NCI-H2107 (cell line): ENCODE measurements around the gene LSM3.

Source experiments
- DNase-seq: peaks from one replicate; lab custom pipeline; 2025; lab: John Stamatoyannopoulos, UW

Gene LSM3

GRCh38 chr3:14200841-14201240, 22.2 kb downstream of the LSM3 start:
- no peak for DNase-seq

- DNase-seq: no peak
Measured at GRCh38 chr3:14201940-14202684, 23.5 kb downstream of the LSM3 start.

GRCh38 chr3:14202874-14203520, 24.4 kb downstream of the LSM3 start:
- no peak for DNase-seq

GRCh38 chr3:14203521-14204079, 25.0 kb downstream of the LSM3 start:
- no peak for DNase-seq

GRCh38 chr3:14204515-14205284, 26.1 kb downstream of the LSM3 start:
- DNase-seq: no peak

GRCh38 chr3:14206548-14207177, 28.0 kb downstream of the LSM3 start:
- no peak for DNase-seq

GRCh38 chr3:14208168-14208567, 29.6 kb downstream of the LSM3 start:
- DNase-seq: no peak

- DNase-seq: no peak
Measured at GRCh38 chr3:14208977-14209394, 30.4 kb downstream of the LSM3 start.

- DNase-seq: no peak
Measured at GRCh38 chr3:14209581-14210289, 31.1 kb downstream of the LSM3 start.

- no peak for DNase-seq
Measured at GRCh38 chr3:14210290-14210688, 31.7 kb downstream of the LSM3 start.

- DNase-seq: no peak
Measured at GRCh38 chr3:14210843-14211594, 32.4 kb downstream of the LSM3 start.

- DNase-seq: no peak
Measured at GRCh38 chr3:14211621-14212020, 33.0 kb downstream of the LSM3 start.

- DNase-seq: no peak
Measured at GRCh38 chr3:14212032-14212431, 33.4 kb downstream of the LSM3 start.

- no peak for DNase-seq
Measured at GRCh38 chr3:14213066-14213774, 34.6 kb downstream of the LSM3 start.

- no peak for DNase-seq
Measured at GRCh38 chr3:14214764-14215163, 36.1 kb downstream of the LSM3 start.

- no peak for DNase-seq
Measured at GRCh38 chr3:14216257-14217048, 37.8 kb downstream of the LSM3 start.

GRCh38 chr3:14218355-14218754, 39.7 kb downstream of the LSM3 start:
- DNase-seq: no peak

GRCh38 chr3:14220933-14221332, 42.3 kb downstream of the LSM3 start:
- no peak for DNase-seq

- no peak for DNase-seq
Measured at GRCh38 chr3:14221902-14222301, 43.3 kb downstream of the LSM3 start.
